Activated CD4-positive, alpha-beta T cell treated with anti-CD3 and anti-CD28 coated beads, Interleukin-2, amount 50 U/mL, for 1 hour (primary cell): ENCODE measurements around the gene ELFN1.
"Not testable (repeated sequence)": the region's sequence is repeated elsewhere in the genome, so short reads cannot be mapped to it uniquely, and the experiment has no call there.

Experiments used
- DNase-seq: peaks from one replicate; pipeline ENCODE4 v3.0.0-alpha.2; 2020

Gene ELFN1

DNA sequence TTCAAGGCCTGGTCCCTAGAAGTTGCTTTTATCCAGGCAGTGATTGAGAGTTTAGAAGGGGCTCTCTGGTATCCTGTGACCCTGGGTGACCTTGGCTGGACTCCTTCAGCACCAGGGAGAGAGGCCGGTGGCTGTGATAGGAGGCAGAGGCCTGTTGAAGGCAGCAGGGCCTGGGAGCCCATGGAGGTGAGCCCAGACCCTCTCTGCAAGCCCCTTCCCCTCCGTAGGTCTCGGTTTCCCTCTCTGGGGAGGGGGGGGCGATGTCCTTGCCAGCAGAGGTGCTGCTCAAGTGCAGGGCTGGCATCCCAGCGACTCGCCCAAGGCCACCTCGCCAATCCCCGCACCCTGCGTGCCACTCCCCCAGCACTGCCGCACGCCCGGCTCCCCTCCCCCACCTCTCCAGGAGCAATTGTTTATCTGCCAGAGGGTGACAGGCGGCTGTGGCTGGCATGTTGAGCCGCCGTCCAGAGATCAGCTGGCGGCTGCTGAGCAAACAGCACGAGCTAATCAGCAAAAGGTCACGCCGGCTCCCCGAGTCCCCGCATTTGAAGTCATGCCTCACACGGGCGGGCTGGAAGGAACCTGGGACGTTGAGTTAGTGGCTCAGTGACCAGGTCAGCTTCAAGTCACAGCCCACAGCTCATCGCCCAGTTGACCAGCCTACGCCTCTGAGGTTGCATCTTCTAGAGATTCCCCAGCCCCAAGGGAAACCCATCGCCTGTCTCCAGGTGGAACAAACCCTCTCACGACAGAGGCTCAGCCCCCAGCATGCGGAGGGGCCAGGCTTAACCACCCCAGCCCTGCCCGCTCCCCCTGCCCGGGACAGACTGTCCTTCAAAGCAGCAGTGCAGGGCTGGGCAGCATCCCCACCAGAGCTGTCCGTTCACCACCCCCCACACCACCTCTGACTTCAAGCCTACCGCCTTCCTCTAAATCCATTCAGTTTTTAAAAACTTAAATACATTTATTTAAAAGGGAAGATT is 43.7 kb downstream of the ELFN1 start:
- DNase-seq: no peak

DNA sequence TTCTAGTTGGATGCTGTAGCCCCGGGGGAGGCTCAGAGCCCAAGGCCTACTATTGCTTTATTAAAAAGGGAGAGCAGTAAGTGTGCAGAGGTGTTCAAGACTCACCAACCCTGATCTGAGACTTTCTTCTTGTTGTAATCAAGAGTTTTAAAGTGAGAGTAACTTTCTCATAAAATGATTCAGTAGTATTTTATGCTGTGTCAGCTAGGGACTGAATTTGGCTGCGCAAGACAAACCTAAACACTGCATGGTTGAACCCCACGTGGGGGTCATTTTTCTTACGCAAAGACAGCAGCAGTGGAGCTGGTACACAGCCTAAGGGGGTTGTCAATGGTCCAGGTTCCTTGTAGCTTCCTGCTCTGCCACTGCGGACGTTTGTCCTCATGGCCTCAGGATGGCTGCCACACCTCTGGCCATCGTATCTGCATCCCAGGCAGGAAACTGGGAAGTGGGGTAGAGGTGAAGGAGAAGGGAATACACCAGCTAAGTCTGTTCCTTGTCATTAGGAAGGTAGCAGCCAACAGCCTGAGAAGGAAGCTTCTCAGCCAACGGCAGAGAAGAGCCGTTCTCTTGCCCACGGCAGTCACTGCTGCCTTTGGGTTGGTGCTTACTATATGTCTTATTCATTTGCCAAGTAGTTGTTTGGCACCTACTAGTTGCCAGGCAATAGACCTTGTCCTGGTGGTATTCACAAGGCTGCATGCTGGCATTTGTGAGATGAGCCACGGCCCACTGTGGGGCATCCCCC is 44.7 kb downstream of the ELFN1 start:
- DNase-seq: no peak

DNA sequence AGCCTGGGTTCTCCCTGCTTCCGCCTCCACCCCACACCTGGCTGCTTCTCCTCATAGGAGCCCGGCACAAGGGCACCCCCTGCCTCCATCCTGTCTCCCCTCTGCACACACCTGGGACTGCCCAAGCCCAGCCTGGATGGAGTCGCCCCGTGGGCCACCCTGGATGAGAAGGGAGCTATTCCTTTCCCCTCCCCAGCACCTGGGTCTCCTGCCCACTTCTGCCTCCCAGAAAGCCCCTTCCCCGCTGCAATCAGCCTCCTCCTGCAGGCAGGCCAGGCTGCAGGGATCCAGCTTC is 45.2 kb downstream of the ELFN1 start:
- DNase-seq: no peak

DNA sequence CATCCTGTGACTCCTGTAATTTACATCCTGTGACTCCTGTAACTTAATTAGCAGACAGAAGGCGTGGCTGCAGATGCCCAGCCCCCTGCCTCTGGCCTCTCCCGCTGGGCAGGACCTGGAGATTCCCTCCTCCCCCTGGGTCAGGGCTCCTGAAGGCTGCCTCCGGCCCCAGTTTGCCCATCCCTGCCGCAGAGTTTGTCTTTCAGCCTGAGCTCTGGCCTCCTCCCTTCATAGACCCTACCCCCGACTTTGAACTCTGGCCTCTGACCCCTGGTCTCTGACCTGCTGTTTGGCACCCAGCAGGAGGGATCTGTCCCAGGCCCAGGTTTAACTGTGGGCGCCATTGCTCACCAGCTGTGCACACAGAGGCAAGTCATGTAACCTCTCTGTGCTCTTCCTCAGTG is 45.6 kb downstream of the ELFN1 start:
- no peak for DNase-seq

DNA sequence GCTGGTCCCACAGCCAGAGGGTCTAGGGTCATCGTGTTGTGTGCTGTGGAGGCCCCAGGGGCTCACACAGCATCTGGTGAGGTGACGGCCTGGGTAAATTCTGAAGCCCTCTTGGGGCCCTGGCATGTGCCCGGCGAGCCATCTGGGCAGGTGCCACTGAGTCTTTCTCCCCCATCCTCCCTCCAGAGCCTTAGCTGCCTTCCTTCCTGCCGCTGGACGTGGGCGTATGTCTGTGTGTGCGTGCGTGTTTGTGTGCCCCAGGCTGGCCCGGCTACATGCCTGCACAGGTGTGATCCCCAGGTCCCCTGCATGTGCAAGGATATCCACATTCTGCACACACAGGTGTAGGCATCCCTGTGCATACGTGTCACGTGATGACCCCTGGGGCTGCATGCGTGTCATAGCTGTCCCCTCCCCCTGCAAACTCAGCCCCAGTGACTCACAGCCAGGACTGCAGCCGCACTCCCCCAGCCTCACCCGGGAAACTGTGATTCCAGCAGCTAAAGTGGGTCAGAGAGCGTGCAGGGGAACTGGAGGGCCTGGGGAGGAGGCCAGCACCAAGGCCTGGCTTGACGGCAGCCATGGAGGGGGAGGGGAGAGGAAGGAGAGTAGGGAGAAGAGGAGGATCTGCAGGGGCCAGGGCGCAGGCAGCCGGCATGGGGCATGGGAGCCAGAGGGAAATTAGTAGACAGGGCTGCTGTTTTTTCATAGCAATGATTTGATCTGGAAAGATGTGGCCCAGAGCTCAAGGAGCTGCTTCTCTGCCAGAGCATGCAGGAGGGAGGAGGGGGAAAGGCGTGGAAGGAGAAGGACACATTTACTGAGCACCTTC is 46.4 kb downstream of the ELFN1 start:
- DNase-seq: no peak

DNA sequence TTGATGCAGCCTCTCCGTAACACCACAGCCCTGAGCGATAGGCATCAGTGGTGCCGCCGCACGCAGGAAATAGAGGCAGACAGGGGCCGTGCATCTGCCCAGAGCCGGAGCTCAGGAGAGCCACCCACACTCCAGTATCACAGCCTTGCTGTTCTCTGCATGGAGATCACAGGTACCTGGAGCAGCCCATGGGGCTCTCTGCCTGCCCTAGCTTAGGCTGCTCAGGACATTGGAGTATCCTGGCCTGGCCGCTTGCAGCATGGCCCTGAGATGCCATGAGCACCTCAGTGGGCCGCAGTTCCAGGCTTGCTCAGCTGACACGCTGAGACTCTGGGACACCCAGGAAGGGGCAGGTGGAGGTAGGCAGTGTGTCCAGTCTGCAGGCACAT is 47.0 kb downstream of the ELFN1 start:
- no peak for DNase-seq

DNA sequence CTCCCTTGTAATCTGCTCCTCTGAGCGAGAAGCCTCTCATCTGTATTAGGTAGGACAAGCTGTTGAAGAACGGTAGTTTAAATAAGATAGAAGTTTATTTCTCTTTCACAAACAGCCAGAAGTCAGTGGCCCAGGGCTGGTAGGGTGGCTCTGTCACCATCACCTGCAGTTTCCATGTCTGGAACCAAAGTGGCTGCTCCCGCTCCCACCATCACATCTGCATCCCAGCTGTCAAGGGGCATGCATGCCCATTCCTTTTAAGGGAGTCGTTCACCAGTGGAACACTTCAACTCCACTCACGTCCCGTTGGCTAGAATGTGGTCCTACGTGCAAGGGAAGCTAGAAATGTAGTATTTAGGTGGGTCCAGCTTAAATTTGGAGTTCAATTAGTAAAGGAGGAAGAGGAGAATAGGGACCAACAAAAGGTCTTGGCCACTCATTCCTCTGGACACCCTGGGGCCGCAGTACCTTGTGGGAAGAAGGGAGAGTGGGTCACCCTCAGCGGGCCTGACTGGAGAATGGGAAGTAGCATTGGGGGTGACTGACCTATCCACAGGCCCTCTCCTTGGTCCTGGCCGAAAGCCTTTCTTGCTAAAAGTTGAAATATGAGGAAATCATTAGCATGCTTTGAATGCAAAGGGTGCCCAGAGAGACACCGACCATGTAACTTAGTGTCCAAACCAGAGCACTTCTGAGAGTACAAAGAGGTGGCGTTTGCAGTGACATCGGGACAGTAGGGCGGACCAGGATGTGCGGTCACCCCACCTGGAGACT is 48.0 kb downstream of the ELFN1 start:
- DNase-seq: no peak

DNA sequence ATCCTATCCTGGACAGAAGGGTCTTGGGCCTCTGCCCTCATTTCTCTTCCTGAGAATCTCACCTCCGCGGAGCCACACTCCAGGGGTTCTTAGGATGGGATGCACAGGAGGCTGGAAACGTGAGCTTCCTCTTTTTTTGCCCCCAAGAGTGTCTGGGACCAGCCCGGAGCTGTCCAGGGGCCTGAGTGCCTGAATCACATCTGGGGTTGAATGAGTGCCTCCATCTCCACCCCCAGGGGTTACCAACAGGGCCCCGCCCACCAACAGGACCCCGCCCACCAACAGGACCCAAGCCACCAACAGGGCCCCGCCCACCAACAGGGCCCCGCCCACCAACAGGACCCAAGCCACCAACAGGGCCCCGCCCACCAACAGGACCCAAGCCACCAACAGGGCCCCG is 48.8 kb downstream of the ELFN1 start:
- DNase-seq: not testable (repeated sequence)

DNA sequence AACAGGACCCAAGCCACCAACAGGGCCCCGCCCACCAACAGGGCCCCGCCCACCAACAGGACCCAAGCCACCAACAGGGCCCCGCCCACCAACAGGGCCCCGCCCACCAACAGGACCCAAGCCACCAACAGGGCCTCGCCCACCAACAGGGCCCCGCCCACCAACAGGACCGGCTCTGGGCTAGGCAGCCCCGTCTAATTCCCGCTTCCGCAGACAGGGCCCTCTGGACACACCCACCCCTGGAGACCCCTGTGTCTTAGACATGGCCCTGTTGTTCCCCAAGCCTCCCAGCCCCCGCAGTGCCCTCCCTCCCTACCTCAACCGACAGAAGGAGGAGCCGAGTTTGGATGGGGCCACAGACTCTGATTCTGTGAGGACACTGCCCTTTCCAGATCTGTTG is 49.2 kb downstream of the ELFN1 start:
- not testable (repeated sequence) for DNase-seq

DNA sequence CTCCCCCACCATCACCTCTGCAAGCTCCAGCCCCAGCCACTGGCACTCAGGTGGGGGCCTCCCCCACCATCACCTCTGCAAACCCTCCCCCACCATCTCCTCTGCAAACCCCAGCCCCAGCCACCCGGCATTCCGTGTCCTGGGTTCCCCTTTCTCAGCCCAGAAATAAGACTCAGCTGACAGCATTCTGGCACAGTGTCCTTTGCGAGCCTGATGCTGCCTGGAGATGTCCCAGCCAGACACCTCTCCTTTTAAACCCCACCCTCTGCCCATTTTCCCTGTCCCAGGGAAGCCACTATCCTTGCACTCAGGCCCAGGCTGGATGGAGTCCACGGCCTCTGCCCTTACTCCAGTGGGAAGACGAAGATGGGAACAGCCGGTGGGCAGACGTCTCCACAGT is 49.8 kb downstream of the ELFN1 start:
- no peak for DNase-seq

DNA sequence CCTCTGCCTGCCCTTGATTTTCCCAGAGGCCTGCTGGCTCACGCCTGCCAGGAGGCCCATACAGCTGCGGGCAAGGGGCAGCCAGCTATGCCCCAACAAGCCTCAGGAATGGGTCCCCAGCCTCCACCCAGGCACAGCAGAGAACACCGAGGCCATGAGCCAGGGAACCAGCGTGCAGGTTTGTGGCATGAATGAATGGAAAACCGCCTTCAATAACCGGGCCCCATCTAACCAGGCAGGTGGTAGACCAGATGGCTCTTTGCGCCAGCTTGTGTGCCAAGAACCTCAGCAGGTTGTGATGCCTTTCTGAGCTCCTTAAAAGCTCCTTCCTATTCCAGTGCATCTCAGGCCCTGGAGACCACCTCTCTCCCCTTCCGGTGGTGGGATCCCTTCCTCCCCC is 50.2 kb downstream of the ELFN1 start:
- DNase-seq: no peak

DNA sequence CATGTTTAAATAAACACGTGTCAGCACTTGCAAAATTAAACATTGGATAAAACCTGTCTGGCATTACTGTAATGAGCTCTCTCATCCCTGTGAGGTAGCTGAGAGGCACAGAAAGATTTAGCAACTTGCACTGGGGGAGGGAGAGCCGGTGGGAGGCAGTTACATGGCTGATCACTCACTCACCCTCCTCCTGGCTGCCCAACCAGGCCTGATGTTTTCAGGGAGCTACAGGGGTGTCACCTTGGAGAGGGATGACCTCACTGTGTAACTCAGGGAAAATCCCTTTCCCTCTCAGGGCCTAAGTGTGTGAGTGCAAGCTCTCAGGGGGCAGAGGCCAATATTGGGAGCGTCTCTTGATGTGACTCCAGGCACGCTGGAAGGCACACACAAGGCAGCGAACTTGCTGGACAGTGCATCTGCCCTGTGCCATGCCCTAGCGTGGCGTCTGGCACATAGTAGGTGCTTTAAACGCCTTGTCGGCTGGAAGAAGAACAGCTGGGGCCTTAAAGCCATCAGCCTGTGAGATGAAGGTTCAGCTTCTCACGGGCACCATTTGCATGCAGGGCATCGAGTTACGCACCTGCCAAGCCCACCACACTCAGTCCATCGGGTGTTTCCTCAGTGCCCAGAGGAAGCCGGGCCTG is 51.1 kb downstream of the ELFN1 start:
- no peak for DNase-seq

DNA sequence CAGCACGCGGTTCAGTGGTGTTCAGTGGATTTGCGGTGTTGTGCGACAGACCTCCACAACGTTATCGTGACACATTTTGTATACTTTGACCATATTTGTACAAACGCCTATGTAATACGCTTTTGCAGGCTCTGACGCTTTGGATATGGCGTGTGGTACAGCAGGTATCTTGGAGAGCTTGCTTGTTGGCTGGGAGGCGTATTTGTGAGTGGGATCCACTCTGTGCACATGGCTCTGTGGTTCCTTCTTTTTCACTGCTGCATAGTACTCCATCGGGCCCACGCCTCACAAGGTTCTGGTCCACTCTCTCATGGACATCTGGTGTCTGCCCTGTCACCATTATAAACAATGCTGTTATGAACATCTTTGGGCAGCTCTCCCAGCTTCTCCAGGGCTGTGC is 53.2 kb downstream of the ELFN1 start:
- DNase-seq: no peak

DNA sequence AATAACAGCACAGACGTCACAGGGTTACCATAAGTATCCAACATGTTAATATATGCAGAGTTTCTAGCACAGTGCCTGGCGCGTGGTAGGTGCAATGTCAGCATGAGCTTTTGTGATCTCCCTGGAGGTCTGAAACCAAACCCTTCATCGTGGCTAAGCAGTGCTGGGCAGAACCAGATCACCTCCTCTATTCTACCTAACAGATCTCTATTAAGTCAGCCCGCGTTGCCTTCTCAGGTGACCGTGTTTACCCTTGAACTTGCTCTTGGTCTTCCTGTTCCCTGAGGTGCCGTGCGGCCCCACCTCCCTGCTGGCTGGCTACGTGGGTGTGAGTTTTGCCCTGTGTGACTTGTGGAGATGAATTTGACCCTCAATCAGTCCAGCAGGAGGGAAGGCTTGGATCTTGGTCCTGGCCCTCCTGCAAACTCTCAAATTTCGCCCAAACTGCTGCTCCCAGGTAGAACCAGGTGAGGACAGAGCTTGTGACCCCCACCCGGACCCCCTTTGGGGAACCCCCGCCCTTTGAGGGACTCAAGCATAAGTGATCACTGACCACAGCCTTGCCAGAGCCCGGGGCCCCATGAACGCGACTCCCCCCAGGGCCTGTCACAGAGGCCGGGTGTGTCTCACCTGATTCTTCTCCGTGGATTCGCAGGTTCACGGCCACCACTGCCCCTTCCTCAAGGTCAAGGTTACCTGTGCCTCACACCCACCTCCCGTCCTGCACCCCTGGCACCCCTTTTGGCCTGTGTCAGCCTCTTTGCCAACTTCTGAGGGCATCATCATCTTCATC is 54.2 kb downstream of the ELFN1 start:
- no peak for DNase-seq

DNA sequence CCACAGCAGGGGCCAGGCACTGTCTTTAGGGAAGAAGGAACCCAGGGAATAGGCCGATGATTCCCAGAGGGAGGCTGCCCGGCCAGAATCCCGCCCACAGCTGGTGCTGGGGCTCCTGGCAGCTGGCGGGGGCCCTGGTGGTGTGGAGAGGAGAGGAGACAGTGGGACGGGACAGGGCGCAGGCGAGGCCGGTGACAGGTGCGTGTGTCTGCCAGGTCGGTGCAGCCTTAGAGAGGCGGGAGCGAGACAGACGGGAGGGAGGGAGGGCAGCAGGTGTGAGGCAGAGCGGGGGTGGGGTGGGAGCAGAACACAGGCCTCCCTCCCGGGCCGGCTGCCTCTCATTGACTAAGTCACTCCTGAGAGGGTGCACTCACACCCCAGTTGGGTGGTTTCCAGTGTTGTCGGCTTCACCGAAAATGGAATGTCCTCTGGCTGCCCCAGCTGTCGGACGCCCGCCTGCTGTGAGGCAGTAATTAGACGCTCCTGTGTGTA is 55.2 kb downstream of the ELFN1 start:
- DNase-seq: no peak

DNA sequence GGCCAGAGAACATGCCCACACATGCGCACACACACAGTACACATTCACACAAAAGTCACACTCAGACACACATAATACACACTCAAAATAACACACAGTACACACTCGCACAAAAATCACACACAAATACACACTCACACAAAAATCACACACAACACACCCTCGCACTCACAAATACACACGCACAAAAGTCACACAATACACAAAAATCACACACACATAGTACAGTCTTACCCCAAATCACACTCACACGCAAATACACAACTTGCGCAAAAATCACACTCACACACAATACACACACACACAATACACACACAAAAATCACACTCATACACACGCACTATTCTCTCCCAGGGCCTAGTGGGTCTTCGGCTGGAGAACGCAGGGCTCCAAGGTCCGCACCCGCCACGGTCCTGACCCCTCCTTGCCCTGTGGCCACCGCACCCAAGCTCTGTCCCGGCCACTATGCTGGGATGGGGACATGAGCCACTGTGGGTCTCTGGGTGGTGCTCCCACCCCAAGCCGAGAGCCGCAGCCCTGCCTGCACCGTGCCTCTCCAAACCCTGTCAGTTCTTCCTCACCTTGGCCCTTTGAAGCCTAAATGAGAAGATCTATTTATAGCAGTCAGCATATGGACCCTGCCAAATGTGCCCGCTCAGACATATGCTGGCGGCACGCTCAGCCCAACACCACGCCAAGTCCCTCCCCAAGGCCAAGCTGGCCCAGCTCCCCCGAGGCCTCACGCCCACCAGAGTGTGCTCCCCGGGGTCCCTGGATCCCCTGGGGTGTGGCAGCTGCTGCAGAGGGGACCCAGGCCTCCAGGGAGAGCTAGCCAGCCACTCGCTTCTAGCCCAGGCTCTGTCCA is 55.9 kb downstream of the ELFN1 start:
- DNase-seq: no peak

DNA sequence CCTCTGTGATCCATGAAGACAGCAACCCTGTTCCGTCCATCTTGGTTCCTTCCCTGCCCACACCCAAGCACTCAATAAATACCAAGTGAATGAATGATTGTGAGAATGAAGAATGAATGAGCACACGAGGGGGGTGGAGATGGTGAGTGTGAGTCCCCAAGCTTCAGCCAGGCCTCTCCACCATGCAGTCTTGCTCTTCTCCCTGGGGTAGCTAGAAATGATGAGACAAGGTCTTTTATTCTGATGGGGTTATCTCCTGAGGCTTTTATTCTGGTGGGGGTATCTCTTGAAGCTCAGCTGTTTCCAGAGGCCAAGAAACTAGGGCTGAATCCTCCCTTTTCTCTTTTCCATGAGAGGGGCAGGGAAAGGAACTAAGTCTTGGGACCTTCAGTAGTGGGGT is 57.0 kb downstream of the ELFN1 start:
- no peak for DNase-seq

DNA sequence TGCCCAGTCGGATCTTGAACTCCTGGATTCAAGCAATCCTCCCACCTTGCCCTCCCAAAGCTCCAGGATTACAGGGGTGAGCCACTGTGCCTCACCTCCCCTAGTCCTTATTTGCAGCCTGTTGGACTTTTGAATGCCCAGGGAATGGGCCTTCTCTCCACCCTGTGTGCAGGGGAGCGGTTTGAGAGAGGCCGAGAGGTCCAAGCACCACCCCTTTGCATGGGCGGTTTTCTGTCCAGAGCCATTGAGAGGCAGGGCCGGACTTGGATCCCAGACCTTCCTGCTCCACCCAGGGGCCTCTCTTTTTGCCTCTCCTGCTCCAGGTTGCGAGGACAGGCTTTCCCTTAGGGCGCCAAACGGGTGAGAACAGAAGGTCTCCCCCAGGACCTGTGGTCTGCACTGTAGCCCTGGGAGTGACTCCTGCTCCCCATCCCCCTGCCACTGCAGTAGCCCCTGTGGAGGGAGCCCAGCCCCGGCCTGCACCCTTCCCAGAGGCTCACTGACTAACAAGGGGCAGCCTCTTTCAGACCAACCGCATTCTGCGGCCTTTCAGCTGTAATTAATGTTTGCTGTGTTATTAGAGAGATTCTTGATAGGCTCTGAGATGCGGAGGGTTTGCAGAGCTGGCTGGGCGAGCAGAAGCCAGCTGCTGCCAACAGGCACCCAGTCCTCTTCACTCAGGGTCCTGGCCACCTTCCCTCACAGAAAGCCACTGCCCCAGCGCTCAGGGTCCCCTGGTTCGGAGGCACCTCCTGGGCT is 57.9 kb downstream of the ELFN1 start:
- no peak for DNase-seq

DNA sequence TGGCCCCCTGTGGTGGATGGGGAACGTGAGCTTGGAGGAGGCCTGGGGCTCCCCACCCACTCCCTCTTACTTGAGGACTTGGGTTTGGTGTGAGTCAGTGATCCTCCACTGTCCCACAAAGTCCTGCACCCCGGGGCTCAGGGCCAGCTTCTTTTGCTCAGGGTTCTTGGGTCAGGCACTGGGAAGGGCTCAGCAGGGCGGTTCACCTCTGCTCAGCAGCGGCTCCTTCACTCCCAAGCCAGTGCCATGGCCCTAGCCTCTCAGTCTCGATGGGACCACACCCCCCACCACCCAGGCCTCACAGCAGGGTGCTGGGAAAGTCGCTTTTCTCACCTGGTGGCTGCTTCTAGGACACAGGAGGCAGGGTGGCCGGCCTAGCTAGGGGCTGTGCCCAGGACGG is 59.1 kb downstream of the ELFN1 start:
- no peak for DNase-seq
